NCI-H2196 treated with DMSO at 0.1 percent for 48 hours (cell line): ENCODE measurements around the gene RNF217.
"Not testable (repeated sequence)": the region's sequence is repeated elsewhere in the genome, so short reads cannot be mapped to it uniquely, and the experiment has no call there.

Experiments
- DNase-seq: peaks from one replicate; lab custom pipeline; 2025; ENCODE audit not compliant: unreplicated experiment; lab: John Stamatoyannopoulos, UW

The RNF217 gene

GRCh38 chr6:124962639-124963415 is 590 bp downstream of the RNF217 start:
- no peak for DNase-seq

DNA sequence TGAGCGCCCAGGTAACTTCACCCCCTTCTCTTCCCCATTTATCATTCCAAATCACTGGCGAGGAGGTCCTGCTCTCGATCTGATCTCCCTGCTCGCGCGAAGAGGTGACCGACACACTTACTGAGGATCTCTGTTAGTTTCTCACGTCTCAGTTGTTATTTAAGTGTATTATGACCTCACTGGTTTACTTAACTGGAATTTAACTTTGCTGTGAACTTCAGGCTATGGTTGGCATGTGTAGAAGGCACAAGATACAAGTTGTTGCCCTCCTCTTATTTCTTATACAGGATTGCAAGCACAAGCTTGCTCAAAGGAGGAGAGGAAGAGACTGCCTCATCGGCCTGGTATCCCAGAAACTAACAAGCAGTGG is 1.2 kb downstream of the RNF217 start:
- DNase-seq, result no peak

- DNase-seq, result no peak
Observed at GRCh38 chr6:124963831-124964763, 1.9 kb downstream of the RNF217 start.

GRCh38 chr6:124964764-124965105 is 2.5 kb downstream of the RNF217 start:
- DNase-seq, result no peak

- DNase-seq, result not testable (repeated sequence)
Observed at GRCh38 chr6:124965424-124965850, 3.2 kb downstream of the RNF217 start.

DNA sequence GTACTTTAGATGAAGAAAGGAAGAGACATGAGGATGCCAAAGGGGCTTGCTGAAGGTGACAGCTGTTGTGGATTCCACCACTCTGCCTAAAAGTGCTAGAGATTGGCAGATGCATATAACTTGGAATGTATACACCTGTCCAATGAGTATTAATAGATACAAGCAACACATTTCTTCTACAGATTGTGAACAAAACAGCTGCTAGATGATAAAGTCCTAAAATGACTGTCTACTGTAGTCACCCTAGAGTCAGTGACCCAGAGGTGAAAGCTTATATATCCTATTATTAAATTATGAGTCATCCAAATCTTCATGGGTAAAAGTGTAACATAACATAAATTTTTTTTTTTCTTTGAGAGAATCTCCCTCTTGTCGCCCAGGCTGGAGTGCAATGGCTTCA is 5.2 kb downstream of the RNF217 start:
- no peak for DNase-seq

DNA sequence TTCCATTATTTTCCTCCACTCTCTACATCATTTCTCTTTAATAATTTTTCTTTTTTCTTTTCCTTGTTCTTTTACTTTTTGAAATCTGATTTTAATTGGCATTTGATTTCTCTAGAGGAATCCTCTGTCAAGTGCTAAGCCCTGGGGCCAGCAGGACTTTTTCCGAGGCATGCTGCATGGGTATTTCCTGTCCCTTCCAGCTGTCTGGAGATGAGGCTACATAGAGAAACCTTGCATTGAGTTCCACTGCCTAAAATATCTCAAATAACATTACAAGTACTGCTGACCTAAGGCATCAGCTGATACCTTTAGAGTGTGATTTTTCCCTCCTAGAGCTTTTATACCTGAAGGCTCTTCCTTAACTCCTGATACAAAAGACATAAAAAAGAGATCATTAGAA is 6.2 kb downstream of the RNF217 start:
- DNase-seq, result no peak

GRCh38 chr6:124970243-124970642 is 8.0 kb downstream of the RNF217 start:
- DNase-seq, result no peak

DNA sequence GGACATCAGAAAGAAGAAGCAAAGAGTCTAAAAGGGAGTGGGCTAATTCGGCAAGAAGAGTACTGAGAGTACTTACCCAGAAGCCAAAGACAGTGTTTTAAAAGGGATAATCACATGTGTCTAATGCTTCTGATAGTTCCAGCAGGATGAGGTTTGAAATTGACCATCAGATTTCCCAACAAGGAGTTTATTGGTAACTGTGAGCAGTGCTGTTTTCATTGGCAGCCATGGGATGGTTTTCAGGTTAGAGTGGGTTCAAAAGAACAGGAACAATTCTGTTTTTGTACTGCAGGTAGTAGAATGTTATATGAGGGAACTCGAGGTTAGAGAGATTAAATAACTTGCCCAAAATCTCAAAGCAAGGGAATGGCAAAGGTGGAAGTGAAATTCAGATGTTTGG is 8.5 kb downstream of the RNF217 start:
- no peak for DNase-seq

- DNase-seq, result no peak
Observed at GRCh38 chr6:124973780-124974179, 11.5 kb downstream of the RNF217 start.

DNA sequence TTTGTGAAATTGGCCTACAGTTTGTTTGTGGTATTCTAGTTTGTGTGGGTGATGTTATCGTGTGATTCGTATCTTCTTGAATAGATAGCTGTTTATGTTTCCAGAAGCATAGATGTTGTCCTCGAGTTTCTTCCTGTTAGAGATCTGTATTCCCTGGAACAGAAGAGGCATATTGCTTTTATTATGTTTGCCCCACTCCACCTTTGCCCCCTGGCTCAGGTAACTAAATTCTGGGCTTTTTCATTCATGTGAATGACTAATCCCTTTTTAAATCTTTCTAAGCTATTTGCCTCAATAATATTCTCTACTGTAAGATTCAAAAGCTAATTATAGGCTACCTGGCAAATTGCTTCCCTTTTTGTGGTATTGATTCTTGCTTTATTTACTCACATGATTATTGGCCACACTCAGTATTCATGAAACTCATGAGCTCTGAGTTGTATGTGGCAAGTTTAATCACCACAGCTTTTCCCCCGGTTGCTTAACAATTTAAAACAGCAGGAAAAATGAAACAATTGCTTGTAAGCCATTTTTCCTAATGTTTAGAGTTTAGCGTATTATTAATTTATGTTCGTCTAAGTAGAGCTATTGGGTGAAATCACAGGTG is 12.6 kb downstream of the RNF217 start:
- no peak for DNase-seq

DNA sequence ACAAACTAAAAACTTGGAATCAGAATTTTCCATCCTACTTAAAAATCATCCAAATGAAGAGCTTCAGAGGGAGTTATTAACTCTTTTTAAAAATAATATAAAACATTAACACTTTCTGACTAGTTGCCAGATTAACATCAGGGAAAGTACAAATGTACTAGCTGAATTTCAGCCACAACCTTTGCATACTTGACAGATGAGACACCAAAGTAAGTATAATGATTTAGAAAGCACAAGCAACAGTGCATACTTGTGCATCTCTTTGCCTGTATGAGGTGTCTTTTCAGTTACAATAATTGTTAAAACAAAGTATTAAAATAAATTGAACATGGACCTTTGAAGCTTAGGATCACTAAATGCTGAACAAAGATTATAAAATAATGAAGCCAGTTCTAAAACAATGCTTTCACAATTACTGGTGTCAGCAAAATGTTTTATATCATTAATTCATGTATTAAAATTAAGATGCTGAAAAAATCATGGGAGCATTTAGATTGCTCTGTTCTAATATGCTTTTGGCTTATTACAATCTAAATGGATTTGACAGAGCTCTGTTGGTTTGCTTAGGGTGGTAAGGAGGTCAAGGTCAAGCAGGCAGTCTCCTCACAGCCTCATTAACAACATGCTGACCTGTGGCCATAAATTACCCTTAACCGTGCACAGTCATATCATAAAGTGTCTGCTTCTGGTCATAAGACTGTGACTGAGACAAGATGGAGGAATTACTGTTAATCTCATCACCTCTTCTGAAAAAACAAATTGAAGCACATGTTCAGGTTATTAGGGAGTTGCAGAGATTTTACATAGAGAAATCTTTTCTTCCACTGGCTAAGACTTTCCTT is 15.1 kb downstream of the RNF217 start:
- no peak for DNase-seq

DNA sequence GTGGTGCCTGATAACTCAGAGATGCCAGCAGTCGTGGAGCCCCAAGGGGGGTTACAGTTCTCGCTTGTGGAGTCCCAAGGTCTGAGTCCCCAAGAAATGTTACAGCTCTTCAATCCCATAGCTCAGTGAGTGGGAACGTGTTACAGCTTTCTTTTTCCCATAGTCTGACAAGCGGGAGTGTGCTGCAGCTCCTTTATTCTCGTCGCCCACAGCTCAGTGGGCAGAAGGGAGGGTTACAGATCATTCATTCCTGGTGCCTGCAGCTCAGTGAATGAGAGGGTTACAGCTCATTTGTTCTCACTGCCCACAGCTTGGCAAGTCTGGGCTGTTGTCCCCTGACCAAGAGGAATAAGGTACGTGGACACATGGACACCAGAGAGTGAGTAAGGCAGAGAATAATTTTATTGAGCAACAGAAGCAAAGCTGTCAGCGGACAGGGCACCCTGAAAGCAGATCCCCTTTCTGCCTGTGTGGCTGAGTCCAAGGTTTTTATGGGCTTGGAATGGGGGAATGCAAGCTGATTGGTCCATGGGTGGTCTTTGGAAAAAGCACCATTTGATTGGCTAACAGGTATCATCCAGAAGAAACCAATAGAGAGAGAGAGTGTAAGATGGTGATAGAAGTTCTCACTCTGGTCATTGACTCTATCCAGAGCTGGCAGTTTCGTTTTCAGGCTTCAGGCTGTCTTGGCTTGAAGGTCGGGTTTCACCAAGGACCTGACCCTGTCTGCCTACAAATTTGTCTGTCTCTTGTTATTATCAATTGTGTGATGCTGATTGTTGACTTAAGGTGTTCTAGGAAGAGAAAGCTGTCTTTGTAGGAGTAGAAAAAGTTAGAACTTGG is 16.4 kb downstream of the RNF217 start:
- DNase-seq, result no peak

DNA sequence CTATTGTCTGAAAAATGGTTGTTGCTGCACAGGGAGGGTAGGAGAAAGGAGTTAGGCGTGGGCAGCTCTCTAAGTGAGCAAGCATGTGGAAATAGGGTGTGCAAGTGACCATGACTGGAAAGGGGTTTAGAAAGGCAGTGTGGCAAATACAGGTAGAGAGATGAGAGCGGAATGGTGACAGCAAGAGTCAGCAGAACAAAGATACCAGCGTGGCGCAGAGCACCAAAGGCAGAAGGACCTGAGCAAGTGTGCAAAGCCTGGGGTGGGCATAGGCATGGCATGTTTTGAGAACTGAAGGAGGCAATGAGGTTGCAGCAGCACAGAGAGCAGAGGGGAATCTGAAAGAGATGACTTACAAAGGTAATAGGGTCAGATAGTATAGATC is 17.0 kb downstream of the RNF217 start:
- no peak for DNase-seq

- no peak for DNase-seq
Observed at GRCh38 chr6:124982669-124983068, 20.4 kb downstream of the RNF217 start.

- DNase-seq, result no peak
Observed at GRCh38 chr6:124983383-124984083, 21.3 kb downstream of the RNF217 start.

GRCh38 chr6:124984668-124985338 is 22.6 kb downstream of the RNF217 start:
- no peak for DNase-seq

- DNase-seq, result no peak
Observed at GRCh38 chr6:124986164-124986563, 23.9 kb downstream of the RNF217 start.

- DNase-seq, result no peak
Observed at GRCh38 chr6:124987291-124987690, 25.1 kb downstream of the RNF217 start.
